Osteocyte (in vitro differentiated cells): ENCODE results near the gene NXN. TPM values are rescaled to one million over a fixed set of nuclear protein-coding genes. Genes with fewer than 3 reads are reported as not detected.

Experiments used
- DNase-seq: peaks from one replicate; pipeline ENCODE4 v3.0.0; 2021; ENCODE audit warnings: mixed read lengths; ENCODE audit not compliant: unreplicated experiment; ENCODE audit errors: extremely low spot score
- H3K27ac Mint-ChIP-seq: one replicate; pipeline ENCODE4 v1.8.0; 2021; ENCODE audit warnings: mild to moderate bottlenecking, mixed read lengths; ENCODE audit not compliant: unreplicated experiment
- H3K27me3 Mint-ChIP-seq: one replicate; pipeline ENCODE4 v1.8.0; 2021; ENCODE audit warnings: mixed read lengths; ENCODE audit not compliant: unreplicated experiment
- H3K36me3 Mint-ChIP-seq: one replicate; pipeline ENCODE4 v1.8.0; 2021; ENCODE audit warnings: mixed read lengths; ENCODE audit not compliant: unreplicated experiment
- H3K4me1 Mint-ChIP-seq: one replicate; pipeline ENCODE4 v1.8.0; 2021; ENCODE audit warnings: mixed read lengths; ENCODE audit not compliant: unreplicated experiment
- H3K4me3 Mint-ChIP-seq: one replicate; pipeline ENCODE4 v1.8.0; 2021; ENCODE audit warnings: mild to moderate bottlenecking, moderate library complexity, mixed read lengths; ENCODE audit not compliant: unreplicated experiment
- H3K9me3 Mint-ChIP-seq: one replicate; pipeline ENCODE4 v1.8.0; 2021; ENCODE audit warnings: mixed read lengths; ENCODE audit not compliant: unreplicated experiment
- total RNA-seq: library from RNA; stranded (reverse); gene quantifications from 2 replicates; pipeline ENCODE4 v1.2.1, GENCODE V29; 2021
- TF ChIP-seq, protein P1 (sequence below): fragments of 200-600 bp; sonication (generic); IDR thresholded peaks from 2 replicates; pipeline ENCODE4 v1.5.0; 2021; ENCODE audit warnings: antibody characterized with exemption, mild to moderate bottlenecking, moderate library complexity

Gene NXN
- total RNA-seq, 1 donor from 2014 or later: 123 TPM

- H3K4me1 Mint-ChIP-seq: peaks cover 47% of the 10 kb centered on the region
- DNase-seq: no peak
- TF ChIP-seq, protein P1, sequence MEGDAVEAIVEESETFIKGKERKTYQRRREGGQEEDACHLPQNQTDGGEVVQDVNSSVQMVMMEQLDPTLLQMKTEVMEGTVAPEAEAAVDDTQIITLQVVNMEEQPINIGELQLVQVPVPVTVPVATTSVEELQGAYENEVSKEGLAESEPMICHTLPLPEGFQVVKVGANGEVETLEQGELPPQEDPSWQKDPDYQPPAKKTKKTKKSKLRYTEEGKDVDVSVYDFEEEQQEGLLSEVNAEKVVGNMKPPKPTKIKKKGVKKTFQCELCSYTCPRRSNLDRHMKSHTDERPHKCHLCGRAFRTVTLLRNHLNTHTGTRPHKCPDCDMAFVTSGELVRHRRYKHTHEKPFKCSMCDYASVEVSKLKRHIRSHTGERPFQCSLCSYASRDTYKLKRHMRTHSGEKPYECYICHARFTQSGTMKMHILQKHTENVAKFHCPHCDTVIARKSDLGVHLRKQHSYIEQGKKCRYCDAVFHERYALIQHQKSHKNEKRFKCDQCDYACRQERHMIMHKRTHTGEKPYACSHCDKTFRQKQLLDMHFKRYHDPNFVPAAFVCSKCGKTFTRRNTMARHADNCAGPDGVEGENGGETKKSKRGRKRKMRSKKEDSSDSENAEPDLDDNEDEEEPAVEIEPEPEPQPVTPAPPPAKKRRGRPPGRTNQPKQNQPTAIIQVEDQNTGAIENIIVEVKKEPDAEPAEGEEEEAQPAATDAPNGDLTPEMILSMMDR: no peak
- peak overlapping the region; percentile 60 for H3K27ac Mint-ChIP-seq
- no peaks in the 10 kb centered on the region for H3K27me3 Mint-ChIP-seq
- H3K9me3 Mint-ChIP-seq: no peaks in the 10 kb centered on the region
- no peak overlapping the region for H3K4me3 Mint-ChIP-seq
- H3K36me3 Mint-ChIP-seq: no peaks in the 10 kb centered on the region
Measured at GRCh38 chr17:850851-851763, 128.5 kb downstream of the NXN start.

DNA sequence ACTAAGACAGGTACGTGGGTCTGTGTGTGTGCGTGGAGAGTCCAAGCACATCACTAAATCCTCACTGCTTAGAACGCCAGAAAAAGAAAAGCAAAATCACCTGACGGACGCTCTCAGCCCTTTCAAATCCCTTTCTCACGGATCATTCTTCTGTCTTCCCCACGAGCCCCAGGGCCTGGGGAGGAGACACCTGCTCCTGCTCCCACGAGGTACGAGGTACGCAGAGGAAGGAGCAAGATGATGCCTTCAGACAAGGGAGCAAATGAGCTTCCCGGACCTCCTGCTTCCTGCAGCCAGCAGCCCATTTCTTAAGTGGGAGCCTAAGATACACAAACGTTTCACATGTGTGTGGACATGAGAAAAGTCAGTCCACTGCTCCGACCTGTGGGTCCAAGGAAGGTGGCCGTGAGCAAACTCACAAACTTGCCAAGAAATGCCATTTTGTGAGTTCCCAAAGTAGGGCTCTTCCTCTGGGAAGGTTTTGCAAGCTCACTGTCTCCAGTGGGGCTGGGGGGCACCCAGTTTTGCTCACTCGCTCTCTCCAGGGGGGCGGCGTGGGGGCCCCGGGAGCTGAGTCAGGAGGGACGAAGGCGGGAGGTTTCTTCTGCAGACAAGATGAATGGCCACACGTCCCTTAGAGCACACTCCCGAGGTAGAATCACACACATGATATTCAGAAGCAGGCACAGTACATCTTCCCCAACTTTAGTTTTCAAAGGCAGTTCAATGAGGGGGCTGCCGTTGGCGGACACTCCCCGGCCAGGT is 129.3 kb downstream of the NXN start:
- no peaks in the 10 kb centered on the region for H3K27me3 Mint-ChIP-seq
- H3K36me3 Mint-ChIP-seq: peaks cover 3% of the 10 kb centered on the region
- H3K4me1 Mint-ChIP-seq: peaks cover 41% of the 10 kb centered on the region
- H3K27ac Mint-ChIP-seq: peak overlapping the region; percentile 60
- DNase-seq: no peak
- H3K9me3 Mint-ChIP-seq: no peaks in the 10 kb centered on the region
- TF ChIP-seq, protein P1: no peak
- no peak overlapping the region for H3K4me3 Mint-ChIP-seq

DNA sequence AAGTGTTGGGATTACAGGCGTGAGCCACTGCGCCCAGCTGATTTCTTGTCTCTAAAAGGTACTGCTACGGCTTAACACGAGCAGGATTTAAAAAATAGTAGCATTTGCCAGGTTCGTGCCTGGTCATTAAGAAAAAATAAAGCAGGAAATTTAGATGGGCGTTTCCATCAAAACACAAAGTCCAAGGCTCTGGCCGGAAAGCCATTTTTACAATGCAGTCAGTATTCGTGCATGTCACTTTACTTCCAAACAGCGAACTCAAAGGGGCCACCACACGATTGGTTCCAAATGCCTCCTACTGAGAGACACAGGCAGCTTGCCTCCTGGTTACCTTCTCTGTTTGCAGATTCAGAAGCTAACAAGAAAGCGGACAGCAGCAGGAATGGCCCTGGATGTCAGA is 131.2 kb downstream of the NXN start:
- TF ChIP-seq, protein P1: no peak
- peaks cover 5% of the 10 kb centered on the region for H3K36me3 Mint-ChIP-seq
- no peaks in the 10 kb centered on the region for H3K9me3 Mint-ChIP-seq
- DNase-seq: no peak
- H3K4me3 Mint-ChIP-seq: no peak overlapping the region
- H3K4me1 Mint-ChIP-seq: peaks cover 45% of the 10 kb centered on the region
- no peak overlapping the region for H3K27ac Mint-ChIP-seq
- no peaks in the 10 kb centered on the region for H3K27me3 Mint-ChIP-seq

DNA sequence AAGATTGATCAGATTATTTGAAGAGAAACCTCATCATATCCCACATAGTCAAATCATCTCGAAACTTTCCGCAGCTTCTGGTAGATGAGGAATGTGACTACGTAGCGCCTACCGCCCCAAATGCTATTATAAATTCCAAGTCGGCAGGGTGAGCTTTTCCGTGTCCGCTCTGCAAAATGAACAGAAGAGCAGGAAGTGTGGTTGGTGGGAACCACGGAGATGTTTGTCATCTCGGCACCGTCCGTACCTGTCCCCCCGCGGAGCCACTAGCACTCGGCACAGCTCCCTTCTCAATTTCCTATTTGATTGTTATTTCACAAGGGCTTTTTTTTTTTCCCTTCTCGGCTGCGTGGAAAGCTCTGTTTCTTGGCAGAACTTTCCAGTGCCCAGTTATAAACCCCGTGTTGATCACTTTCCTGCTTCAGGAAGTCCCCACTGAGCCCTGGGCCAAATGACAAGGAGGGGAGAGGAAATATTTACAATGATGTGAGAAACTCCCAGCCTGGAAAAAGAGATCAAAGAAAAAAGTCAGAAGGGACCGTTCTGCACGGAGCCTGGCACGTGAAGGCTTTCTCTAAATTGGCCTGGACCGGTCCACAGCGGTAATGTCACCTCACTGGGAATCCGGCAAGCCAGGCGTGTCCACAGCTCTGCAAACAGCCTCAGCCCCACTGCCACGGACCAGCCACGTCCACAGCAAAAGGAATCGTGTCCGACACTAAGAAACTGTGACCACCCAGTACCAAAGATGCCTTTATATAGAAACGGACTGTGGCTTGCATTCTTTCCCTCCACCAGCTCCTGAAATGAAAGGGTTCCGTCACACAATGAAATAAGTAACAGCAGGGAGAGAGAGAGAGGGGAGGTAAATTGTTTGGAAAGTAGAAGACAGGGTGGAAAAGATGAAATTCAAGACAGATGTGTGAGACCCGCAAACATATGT is 132.4 kb downstream of the NXN start:
- TF ChIP-seq, protein P1: no peak
- no peak for DNase-seq

More for the DNA sequence above, 132.4 kb downstream of the NXN start:
- Mint-ChIP-seq H3K27me3 (no peaks in the 10 kb centered on the region), H3K27ac (peak overlapping the region; percentile 67), H3K4me3 (no peak overlapping the region), H3K9me3 (no peaks in the 10 kb centered on the region), H3K4me1 (peaks cover 48% of the 10 kb centered on the region), H3K36me3 (peaks cover 5% of the 10 kb centered on the region)
